H9 (cell line): ENCODE measurements around the gene MPZL3. TPM values are rescaled to one million over a fixed set of nuclear protein-coding genes. Genes with fewer than 3 reads are reported as not detected.
A peak's percentile ranks its signal among the peaks of the same experiment; 100 is the strongest.

ENCODE experiments used
- DNase-seq: peaks from one replicate; pipeline ENCODE4 v3.0.0-alpha.2; 2017
- H2AFZ ChIP-seq: one replicate; pipeline ENCODE4 v1.6.1; 2013; ENCODE audit warnings: mild to moderate bottlenecking, low read length, control low read depth, moderate library complexity
- H2AK5ac ChIP-seq: 2 replicates; pipeline ENCODE4 v1.6.1; 2013; ENCODE audit warnings: low read length, control low read depth, mixed read lengths; ENCODE audit not compliant: insufficient read length
- H2BK120ac ChIP-seq: one replicate; pipeline ENCODE4 v1.6.1; 2013; ENCODE audit warnings: low read depth, mild to moderate bottlenecking, low read length, control low read depth, inconsistent platforms; ENCODE audit not compliant: poor library complexity, severe bottlenecking
- H2BK12ac ChIP-seq: 2 replicates; pipeline ENCODE4 v1.6.1; 2013; ENCODE audit warnings: low read length, control low read depth, mixed read lengths, low read depth; ENCODE audit not compliant: insufficient read length
- H2BK15ac ChIP-seq: 2 replicates; pipeline ENCODE4 v1.6.1; 2013; ENCODE audit warnings: low read depth, low read length, control low read depth
- H2BK20ac ChIP-seq: one replicate; pipeline ENCODE4 v1.6.1; 2013; ENCODE audit warnings: low read depth, mild to moderate bottlenecking, low read length, control low read depth, inconsistent platforms; ENCODE audit not compliant: poor library complexity, severe bottlenecking
- H2BK5ac ChIP-seq: 2 replicates; pipeline ENCODE4 v1.6.1; 2013; ENCODE audit warnings: low read length, control low read depth, mixed read lengths; ENCODE audit not compliant: insufficient read length
- H3K14ac ChIP-seq: 2 replicates; pipeline ENCODE4 v1.6.1; 2013; ENCODE audit warnings: low read length, control low read depth; ENCODE audit not compliant: insufficient read depth
- H3K18ac ChIP-seq: 2 replicates; pipeline ENCODE4 v1.6.1; 2013; ENCODE audit warnings: low read depth, mild to moderate bottlenecking, mixed read lengths, low read length, control low read depth; ENCODE audit not compliant: insufficient read length
- H3K23ac ChIP-seq: 2 replicates; pipeline ENCODE4 v1.6.1; 2013; ENCODE audit warnings: low read length, control low read depth, mixed read lengths, low read depth; ENCODE audit not compliant: insufficient read length
- H3K23me2 ChIP-seq: 2 replicates; pipeline ENCODE4 v1.6.1; 2013; ENCODE audit warnings: low read depth, mild to moderate bottlenecking, mixed read lengths, low read length, control low read depth; ENCODE audit not compliant: insufficient read length, poor library complexity, severe bottlenecking
- H3K27ac ChIP-seq: 2 replicates; pipeline ENCODE4 v1.5.1; 2013; ENCODE audit warnings: low read length, control low read depth, mixed read lengths, low read depth; ENCODE audit not compliant: insufficient read length
- H3K27me3 ChIP-seq: 2 replicates; pipeline ENCODE4 v1.6.1; 2013; ENCODE audit warnings: low read length, control low read depth, inconsistent platforms; ENCODE audit not compliant: insufficient read depth
- H3K4ac ChIP-seq: 2 replicates; pipeline ENCODE4 v1.6.1; 2013; ENCODE audit warnings: low read depth, mild to moderate bottlenecking, control low read depth, inconsistent platforms, low read length, moderate library complexity
- H3K4me1 ChIP-seq: 2 replicates; pipeline ENCODE4 v1.6.1; 2013; ENCODE audit warnings: low read length, control low read depth, inconsistent platforms; ENCODE audit not compliant: insufficient read depth
- H3K4me2 ChIP-seq: 2 replicates; pipeline ENCODE4 v1.6.1; 2013; ENCODE audit warnings: low read length, control low read depth, mixed read lengths; ENCODE audit not compliant: insufficient read length, insufficient read depth
- H3K56ac ChIP-seq: 2 replicates; pipeline ENCODE4 v1.6.1; 2013; ENCODE audit warnings: low read depth, mild to moderate bottlenecking, mixed read lengths, low read length, control low read depth; ENCODE audit not compliant: insufficient read length
- H3K79me1 ChIP-seq: 2 replicates; pipeline ENCODE4 v1.6.1; 2013; ENCODE audit warnings: low read depth, mild to moderate bottlenecking, moderate library complexity, low read length, control low read depth, inconsistent platforms; ENCODE audit not compliant: insufficient read depth, poor library complexity, severe bottlenecking
- H3K79me2 ChIP-seq: 2 replicates; pipeline ENCODE4 v1.6.1; 2013; ENCODE audit warnings: low read length, control low read depth, inconsistent platforms; ENCODE audit not compliant: insufficient read depth
- H3K9ac ChIP-seq: 2 replicates; pipeline ENCODE4 v1.6.1; 2013; ENCODE audit warnings: low read length, control low read depth, mixed read lengths; ENCODE audit not compliant: insufficient read length; ENCODE audit errors: extremely low read depth
- H3K9me3 ChIP-seq: one replicate; pipeline ENCODE4 v1.6.1; 2013; ENCODE audit warnings: low read depth, low read length, inconsistent platforms; ENCODE audit not compliant: control insufficient read depth
- H3T11ph ChIP-seq: one replicate; pipeline ENCODE4 v1.6.1; 2013; ENCODE audit warnings: mild to moderate bottlenecking, low read length, control low read depth, inconsistent platforms
- H4K20me1 ChIP-seq: one replicate; pipeline ENCODE4 v1.6.1; 2013; ENCODE audit not compliant: control insufficient read depth, insufficient read length, insufficient read depth
- H4K5ac ChIP-seq: 2 replicates; pipeline ENCODE4 v1.6.1; 2013; ENCODE audit warnings: low read depth, mild to moderate bottlenecking, mixed read lengths, low read length, control low read depth; ENCODE audit not compliant: insufficient read length
- H4K8ac ChIP-seq: replicated peaks from 2 replicates; pipeline ENCODE4 v1.6.1; 2013; ENCODE audit warnings: low read length, control low read depth, mixed read lengths, low read depth; ENCODE audit not compliant: insufficient read length
- H4K91ac ChIP-seq: 2 replicates; pipeline ENCODE4 v1.6.1; 2013; ENCODE audit warnings: low read depth, mild to moderate bottlenecking, moderate library complexity, mixed read lengths, low read length, control low read depth; ENCODE audit not compliant: insufficient read length
- H3K27ac Mint-ChIP-seq, 3 experiments: 2 replicates in 2 of 3; 3 replicates in 1 of 3; pipeline ENCODE4 v1.8.0; 2020 to 2021; ENCODE audit warnings: mixed read lengths in 3 of 3, mild to moderate bottlenecking in 1 of 3, moderate library complexity in 1 of 3
- H3K27me3 Mint-ChIP-seq: 2 replicates; pipeline ENCODE4 v1.8.0; 2021; ENCODE audit warnings: low read depth, mild to moderate bottlenecking, moderate library complexity, mixed read lengths
- H3K36me3 Mint-ChIP-seq, 3 experiments: 2 replicates in 2 of 3; 3 replicates in 1 of 3; pipeline ENCODE4 v1.8.0; 2020 to 2021; ENCODE audit warnings: low read depth in 3 of 3, mixed read lengths in 3 of 3; ENCODE audit not compliant: insufficient read depth in 1 of 3
- H3K4me1 Mint-ChIP-seq, 2 experiments: 2 replicates each; pipeline ENCODE4 v1.8.0; 2020; ENCODE audit warnings: mixed read lengths in 2 of 2
- H3K4me3 Mint-ChIP-seq, 2 experiments: 2 replicates in 1 of 2; 3 replicates in 1 of 2; pipeline ENCODE4 v1.8.0; 2020 to 2021; ENCODE audit warnings: mild to moderate bottlenecking in 2 of 2, mixed read lengths in 2 of 2, moderate library complexity in 1 of 2
- H3K9me3 Mint-ChIP-seq, 2 experiments: 2 replicates in 1 of 2; 3 replicates in 1 of 2; pipeline ENCODE4 v1.8.0; 2020; ENCODE audit warnings: mild to moderate bottlenecking in 2 of 2, mixed read lengths in 2 of 2, moderate library complexity in 1 of 2
- WGBS: extraction: QIAGEN DNeasy Blood & Tissue Kit; methylation state at CpG from one replicate; pipeline ENCODE4 v1.1.7; 2013; ENCODE audit warnings: missing lambda C conversion rate, low lambda C conversion rate, mixed read lengths; ENCODE audit not compliant: insufficient read length; ENCODE audit errors: extremely low coverage; 5-methylcytosine and 5-hydroxymethylcytosine counted together
- total RNA-seq: library from RNA; stranded (reverse); gene quantifications from 2 replicates; pipeline ENCODE4 v1.2.1, GENCODE V29; 2021
- TF ChIP-seq, protein P1 (sequence below): fragments of 200-600 bp; sonication (generic); conservative IDR thresholded peaks from 3 replicates; pipeline ENCODE4 v1.8.0; 2021; ENCODE audit warnings: antibody characterized with exemption, mild to moderate bottlenecking

MPZL3 gene
- total RNA-seq, 1 experiment from 2014 or later, result 2.6 TPM

DNA sequence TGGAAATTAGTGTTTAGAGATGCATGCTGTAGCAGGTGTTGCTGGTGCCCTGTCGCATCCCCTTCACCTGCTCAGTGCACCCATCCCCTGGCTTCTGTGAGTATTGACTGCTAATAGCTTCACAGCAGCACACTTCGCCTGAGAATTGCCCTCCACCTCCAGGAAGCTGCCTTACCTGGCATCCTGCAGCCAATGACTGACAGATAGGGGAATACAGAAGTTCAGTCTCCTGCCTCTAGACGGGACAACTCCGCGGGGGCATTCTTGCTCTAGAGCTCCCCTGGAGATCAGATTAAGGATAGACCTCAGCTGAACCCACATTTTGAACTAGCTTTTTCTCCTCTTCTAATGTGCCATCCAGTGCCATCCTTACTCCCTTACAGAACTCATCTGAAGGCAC is 43.0 kb upstream of the MPZL3 start:
- Histone ChIP-seq H2AFZ (no peak overlapping the region), H3K4me2 (no peak overlapping the region), H3T11ph (no peak overlapping the region), H2BK20ac (no peak overlapping the region), H3K27me3 (no peaks in the 10 kb centered on the region), H4K5ac (no peak overlapping the region), H2BK5ac (no peak overlapping the region), H4K8ac (no peak overlapping the region), H2AK5ac (no peak overlapping the region), H2BK15ac (no peak overlapping the region), H3K23ac (no peak overlapping the region), H3K4ac (no peak overlapping the region), H3K23me2 (no peaks in the 10 kb centered on the region), H3K56ac (no peak overlapping the region), H4K20me1 (no peaks in the 10 kb centered on the region), H3K79me1 (no peaks in the 10 kb centered on the region), H3K79me2 (no peaks in the 10 kb centered on the region), H2BK120ac (no peak overlapping the region), H3K9me3 (no peaks in the 10 kb centered on the region), H4K91ac (no peak overlapping the region), H3K4me1 (no peaks in the 10 kb centered on the region), H2BK12ac (no peak overlapping the region), H3K14ac (no peak overlapping the region), H3K9ac (no peak overlapping the region), H3K18ac (no peak overlapping the region), H3K27ac (no peak overlapping the region)
- peak; percentile 45 for DNase-seq
- Mint-ChIP-seq H3K4me3 (no peak overlapping the region), H3K27me3 (peaks cover 21% of the 10 kb centered on the region), H3K4me1 (peaks cover 4% of the 10 kb centered on the region in 2 experiments; a peak in 3 of 4 replicates), H3K36me3 (no peaks in the 10 kb centered on the region), H3K9me3 (no peaks in the 10 kb centered on the region), H3K27ac (no peak overlapping the region)
- TF ChIP-seq, protein P1, sequence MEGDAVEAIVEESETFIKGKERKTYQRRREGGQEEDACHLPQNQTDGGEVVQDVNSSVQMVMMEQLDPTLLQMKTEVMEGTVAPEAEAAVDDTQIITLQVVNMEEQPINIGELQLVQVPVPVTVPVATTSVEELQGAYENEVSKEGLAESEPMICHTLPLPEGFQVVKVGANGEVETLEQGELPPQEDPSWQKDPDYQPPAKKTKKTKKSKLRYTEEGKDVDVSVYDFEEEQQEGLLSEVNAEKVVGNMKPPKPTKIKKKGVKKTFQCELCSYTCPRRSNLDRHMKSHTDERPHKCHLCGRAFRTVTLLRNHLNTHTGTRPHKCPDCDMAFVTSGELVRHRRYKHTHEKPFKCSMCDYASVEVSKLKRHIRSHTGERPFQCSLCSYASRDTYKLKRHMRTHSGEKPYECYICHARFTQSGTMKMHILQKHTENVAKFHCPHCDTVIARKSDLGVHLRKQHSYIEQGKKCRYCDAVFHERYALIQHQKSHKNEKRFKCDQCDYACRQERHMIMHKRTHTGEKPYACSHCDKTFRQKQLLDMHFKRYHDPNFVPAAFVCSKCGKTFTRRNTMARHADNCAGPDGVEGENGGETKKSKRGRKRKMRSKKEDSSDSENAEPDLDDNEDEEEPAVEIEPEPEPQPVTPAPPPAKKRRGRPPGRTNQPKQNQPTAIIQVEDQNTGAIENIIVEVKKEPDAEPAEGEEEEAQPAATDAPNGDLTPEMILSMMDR, result no peak
- WGBS, result no CpG with 5 or more reads among the region's 5 CpGs
